ENCODE measurements around the gene DAAM1.

The DAAM1 gene

GRCh38 chr14:59189091-59189785 is 771 bp downstream of the DAAM1 start:
- no peak for DNase-seq

- peak; percentile 74 for DNase-seq
Observed at GRCh38 chr14:59189786-59190368, 1.4 kb downstream of the DAAM1 start.

GRCh38 chr14:59190372-59190771 is 1.9 kb downstream of the DAAM1 start:
- DNase-seq = no peak

GRCh38 chr14:59195912-59196311 is 7.4 kb downstream of the DAAM1 start:
- no peak for DNase-seq

GRCh38 chr14:59197695-59198262 is 9.3 kb downstream of the DAAM1 start:
- DNase-seq = no peak

GRCh38 chr14:59199205-59199604 is 10.7 kb downstream of the DAAM1 start:
- no peak for DNase-seq

GRCh38 chr14:59199614-59200013 is 11.1 kb downstream of the DAAM1 start:
- no peak for DNase-seq

- DNase-seq = no peak
Observed at GRCh38 chr14:59200195-59200594, 11.7 kb downstream of the DAAM1 start.

- DNase-seq = no peak
Observed at GRCh38 chr14:59202031-59202430, 13.6 kb downstream of the DAAM1 start.

GRCh38 chr14:59204305-59204704 is 15.8 kb downstream of the DAAM1 start:
- DNase-seq = no peak

- DNase-seq = no peak
Observed at GRCh38 chr14:59206892-59207291, 18.4 kb downstream of the DAAM1 start.

- no peak for DNase-seq
Observed at GRCh38 chr14:59207506-59207933, 19.1 kb downstream of the DAAM1 start.

GRCh38 chr14:59208224-59208814 is 19.9 kb downstream of the DAAM1 start:
- DNase-seq = no peak

GRCh38 chr14:59208954-59209353 is 20.5 kb downstream of the DAAM1 start:
- DNase-seq = no peak

GRCh38 chr14:59210621-59211020 is 22.2 kb downstream of the DAAM1 start:
- no peak for DNase-seq

GRCh38 chr14:59213368-59214315 is 25.2 kb downstream of the DAAM1 start:
- peak; percentile 63 for DNase-seq

GRCh38 chr14:59214702-59215302 is 26.3 kb downstream of the DAAM1 start:
- no peak for DNase-seq

GRCh38 chr14:59215322-59215721 is 26.9 kb downstream of the DAAM1 start:
- DNase-seq = peak; percentile 40

- DNase-seq = no peak
Observed at GRCh38 chr14:59215757-59216156, 27.3 kb downstream of the DAAM1 start.

GRCh38 chr14:59217011-59217410 is 28.5 kb downstream of the DAAM1 start:
- no peak for DNase-seq

- DNase-seq = no peak
Observed at GRCh38 chr14:59221568-59221967, 33.1 kb downstream of the DAAM1 start.

GRCh38 chr14:59224341-59224740 is 35.9 kb downstream of the DAAM1 start:
- DNase-seq = no peak

Measured in DMS153 (cell line).